GM12878 (cell line): Measurements from ENCODE around the gene WDFY1. TPM values are rescaled to one million over a fixed set of nuclear protein-coding genes. Genes with fewer than 3 reads are reported as not detected.

Experiments used
- ATAC-seq: fragments of 200-7000 bp; cut with Tn5 transposase; 3 replicates; pipeline ENCODE4 v1.9.1; 2020; ENCODE audit warnings: mild to moderate bottlenecking, moderate library complexity
- BruUV-seq: library from RNA; stranded (reverse); fragments of 400-500 nt; replicated peaks from 2 replicates; lab custom pipeline; 2021; lab: Mats Ljungman, UMichigan
- CTCF ChIA-PET: fragments of 300-600 bp; sonication (Branson Sonifier 250); formaldehyde crosslinking; extraction: SDS; loops from one replicate; lab custom pipeline; 2021; ENCODE audit warnings: inconsistent platforms; lab: Yijun Ruan, JAX
- POLR2A ChIA-PET: fragments of 350-600 bp; formaldehyde crosslinking; extraction: SDS; loops from one replicate; lab custom pipeline; 2021; ENCODE audit warnings: inconsistent platforms; lab: Charles Lee
- RAD21 ChIA-PET: fragments of 300-600 bp; sonication (Branson Sonifier 250); formaldehyde crosslinking; loops from one replicate; lab custom pipeline; 2023; ENCODE audit warnings: antibody characterized with exemption; ENCODE audit not compliant: unreplicated experiment; lab: Charles Lee
- SMC1A ChIA-PET: fragments of 300-600 bp; sonication (Branson Sonifier 250); formaldehyde crosslinking; loops from one replicate; lab custom pipeline; 2023; ENCODE audit not compliant: unreplicated experiment, uncharacterized antibody; lab: Charles Lee
- DNase-seq: peaks from one replicate; pipeline ENCODE4 v3.0.0-alpha.2; 2011; ENCODE audit warnings: low read depth, low spot score
- FAIRE-seq: peaks from 3 replicates; lab custom pipeline; 2011; peaks lifted over from hg19 to GRCh38; lab: Jason Lieb, UNC
- H2AFZ ChIP-seq: 2 replicates; pipeline ENCODE4 v1.6.0; 2011; ENCODE audit warnings: low read depth, low read length, control low read depth; ENCODE audit not compliant: control insufficient read depth
- H3K27ac ChIP-seq: 2 replicates; pipeline ENCODE4 v1.5.1; 2011; ENCODE audit warnings: control low read depth; ENCODE audit not compliant: control insufficient read depth, insufficient read depth
- H3K27me3 ChIP-seq, 2 experiments: replicated peaks in 1 of 2; 2 replicates each; pipeline versions ENCODE4 v1.6.0 to v1.6.1; 2011; ENCODE audit warnings: low read length in 1 of 2; ENCODE audit not compliant: control insufficient read depth in 2 of 2, insufficient read depth in 2 of 2
- H3K36me3 ChIP-seq, 2 experiments: 2 replicates each; pipeline ENCODE4 v1.5.1; 2011; ENCODE audit warnings: low read length in 1 of 2; ENCODE audit not compliant: control insufficient read depth in 2 of 2, insufficient read depth in 2 of 2
- H3K4me1 ChIP-seq: 2 replicates; pipeline ENCODE4 v1.6.1; 2011; ENCODE audit warnings: mild to moderate bottlenecking, low read length, moderate library complexity, mixed read lengths; ENCODE audit not compliant: control insufficient read depth, insufficient read depth
- H3K4me2 ChIP-seq: 2 replicates; pipeline ENCODE4 v1.6.0; 2011; ENCODE audit warnings: control low read depth; ENCODE audit not compliant: control insufficient read depth, insufficient read depth
- H3K4me3 ChIP-seq: fragments of 200-600 bp; sonication (generic); 2 replicates; pipeline ENCODE4 v1.5.1; 2016
- H3K79me2 ChIP-seq: 2 replicates; pipeline ENCODE4 v1.6.0; 2011; ENCODE audit warnings: low read length; ENCODE audit not compliant: control insufficient read depth, insufficient read depth
- H3K9ac ChIP-seq: 2 replicates; pipeline ENCODE4 v1.8.0; 2011; ENCODE audit warnings: low read length, control low read depth, mixed read lengths; ENCODE audit not compliant: control insufficient read depth, insufficient read depth
- H3K9me3 ChIP-seq: replicated peaks from 3 replicates; pipeline ENCODE4 v1.5.1; 2011; ENCODE audit warnings: mild to moderate bottlenecking, low read length; ENCODE audit not compliant: control insufficient read depth, insufficient read depth
- H4K20me1 ChIP-seq: 2 replicates; pipeline ENCODE4 v1.6.0; 2011; ENCODE audit not compliant: control insufficient read depth, insufficient read depth
- BRCA1 ChIP-seq: IDR thresholded peaks from 2 replicates; pipeline ENCODE4 v1.6.1; 2011; ENCODE audit warnings: low read depth, low read length, improper control_type of control experiment
- CREM ChIP-seq: IDR thresholded peaks from 2 replicates; pipeline ENCODE4 v1.6.1; 2014; ENCODE audit warnings: antibody characterized with exemption, low read depth
- EED ChIP-seq: sonication (generic); IDR thresholded peaks from 2 replicates; pipeline ENCODE4 v1.6.1; 2016; ENCODE audit warnings: antibody characterized with exemption, low read depth
- IRF4 ChIP-seq: IDR thresholded peaks from 2 replicates; pipeline ENCODE4 v1.6.1; 2011; ENCODE audit warnings: low read depth, low read length
- RAD51 ChIP-seq: fragments of 450-650 bp; IDR thresholded peaks from 2 replicates; pipeline ENCODE4 v1.6.1; 2016; ENCODE audit warnings: moderate library complexity, mild to moderate bottlenecking, inconsistent platforms
- RBBP5 ChIP-seq: fragments of 200-600 bp; sonication (generic); conservative IDR thresholded peaks from 2 replicates; pipeline ENCODE4 v1.6.1; 2016
- SMAD5 ChIP-seq: IDR thresholded peaks from 2 replicates; pipeline ENCODE4 v1.6.1; 2016; ENCODE audit warnings: antibody characterized with exemption, low read depth
- SPI1 ChIP-seq: IDR thresholded peaks from 2 replicates; pipeline ENCODE4 v1.6.1; 2011; ENCODE audit warnings: low read depth, mild to moderate bottlenecking, low read length, moderate library complexity, borderline replicate concordance; ENCODE audit not compliant: insufficient read depth
- TARDBP ChIP-seq: IDR thresholded peaks from 2 replicates; pipeline ENCODE4 v1.6.1; 2016; ENCODE audit warnings: borderline replicate concordance
- USF1 ChIP-seq: IDR thresholded peaks from 2 replicates; pipeline ENCODE4 v1.6.1; 2011; ENCODE audit warnings: borderline replicate concordance, low read depth, mild to moderate bottlenecking, moderate library complexity, mixed read lengths, low read length; ENCODE audit not compliant: insufficient read depth; ENCODE audit errors: extremely low read length
- YBX1 ChIP-seq: fragments of 450-650 bp; IDR thresholded peaks from 2 replicates; pipeline ENCODE4 v1.6.1; 2016; ENCODE audit warnings: antibody characterized with exemption
- WGBS: methylation state at CpG from one replicate; pipeline ENCODE4 v1.1.6; 2016; ENCODE audit warnings: low lambda C conversion rate; ENCODE audit not compliant: insufficient replicate concordance, insufficient coverage; ENCODE audit errors: missing lambda C conversion rate; 5-methylcytosine and 5-hydroxymethylcytosine counted together
- in situ Hi-C: fragments of 300-500 bp; cut with MboI; formaldehyde crosslinking; loops from 9 replicates; pipeline ENCODE4 v1.14.3; 2018; ENCODE audit warnings: mixed read lengths
- intact Hi-C: fragments of 100-400 bp; cut with micrococcal nuclease; formaldehyde crosslinking; loops from one replicate; pipeline ENCODE4 v1.14.2; 2022; ENCODE audit not compliant: unreplicated experiment
- polyA plus RNA-seq, 11 experiments: library from polyadenylated mRNA; depleted of rRNA in 4 of 11; unstranded in 6 of 11; stranded (reverse) in 5 of 11; fragments of >200 nt; fragmentation: Nextera tagmentation in 4 of 11; fragmentation: Illumina TruSeq in 1 of 11; extraction: Ambion mirVana in 4 of 11; extraction: Trizol in 1 of 11; gene quantifications; 1 replicate in 1 of 11; 2 replicates in 10 of 11; pipeline versions ENCODE4 v1.2.1 to v1.2.3, GENCODE V29; 2011 to 2016; ENCODE audit warnings: inconsistent platforms in 2 of 11, missing spikeins in 2 of 11, low read depth in 1 of 11
- total RNA-seq, 4 experiments: library from RNA; depleted of rRNA in 3 of 4; stranded (reverse); fragments of >200 nt in 3 of 4; fragmentation: Illumina TruSeq in 1 of 4; extraction: Trizol in 1 of 4; gene quantifications; 2 replicates each; pipeline versions ENCODE4 v1.2.1 to v1.2.3, GENCODE V29; 2013 to 2021

WDFY1 gene
- total and polyA plus RNA-seq, 10 of the 15 experiments (the other 5 are each of a cell fraction or from before 2014, with no cell fraction given) = 2.9 to 28.1 (median 13.1) TPM

- 52% methylated on average over 4 of the region's 4 CpGs for WGBS
- no TSS peak for BruUV-seq
Measured at GRCh38 chr2:223978451-223978850, 33.3 kb upstream of the WDFY1 start.

GRCh38 chr2:223976635-223977226 is 31.6 kb upstream of the WDFY1 start:
- Histone ChIP-seq H3K27me3 (no peaks in the 10 kb centered on the region), H2AFZ (no peak overlapping the region), H4K20me1 (no peaks in the 10 kb centered on the region), H3K9me3 (no peaks in the 10 kb centered on the region), H3K4me2 (no peak overlapping the region), H3K9ac (no peak overlapping the region), H3K27ac (no peak overlapping the region), H3K4me3 (no peak overlapping the region), H3K79me2 (no peaks in the 10 kb centered on the region), H3K4me1 (no peaks in the 10 kb centered on the region), H3K36me3 (no peaks in the 10 kb centered on the region)
- intact Hi-C loops (loop anchor here (10.0 kb wide), 2 partner anchors 668 to 798 kb away; no protein-coding TSS in a partner anchor), in situ Hi-C loops (loop anchor here (25.0 kb wide), 1 partner anchor 661 kb away; no protein-coding TSS in a partner anchor)
- SMC1A ChIA-PET = no interaction called here
- DNase-seq (no peak), FAIRE-seq (no peak), ATAC-seq (no peak; the same call in 2 of the 3 replicates)
- WGBS = 16% methylated on average over 3 of the region's 3 CpGs
- BruUV-seq = no TSS peak
- POLR2A ChIA-PET = no interaction called here
- TF ChIP-seq SMAD5 (no peak), RAD51 (no peak), EED (no peak), SPI1 (no peak), CREM (no peak), RBBP5 (no peak)
- RAD21 ChIA-PET = interaction anchor here (1.0 to 1.2 kb wide), 2 partner anchors 9 to 307 kb away, joined by 3 read pairs; no protein-coding TSS in a partner anchor
- CTCF ChIA-PET = interaction anchor here (1.7 to 11.9 kb wide), 2 partner anchors 10 to 16 kb away, joined by 9 to 149 read pairs; no protein-coding TSS in a partner anchor

More at GRCh38 chr2:223978451-223978850, 33.3 kb upstream of the WDFY1 start:
- ATAC-seq = no peak
- Histone ChIP-seq H3K9ac (no peak overlapping the region), H3K27ac (no peak overlapping the region), H3K27me3 (no peaks in the 10 kb centered on the region), H3K36me3 (no peaks in the 10 kb centered on the region), H4K20me1 (no peaks in the 10 kb centered on the region), H3K9me3 (no peaks in the 10 kb centered on the region), H3K4me2 (no peak overlapping the region), H3K79me2 (no peaks in the 10 kb centered on the region), H3K4me1 (no peaks in the 10 kb centered on the region), H2AFZ (no peak overlapping the region), H3K4me3 (no peak overlapping the region)
- ChIA-PET POLR2A (no interaction called here), CTCF (interaction anchor here (1.0 to 11.9 kb wide), 6 partner anchors 8 to 306 kb away, joined by 3 to 149 read pairs (median 7); no protein-coding TSS in a partner anchor), RAD21 (interaction anchor here (1.0 to 2.9 kb wide), 2 partner anchors 8 to 15 kb away, joined by 3 to 9 read pairs; no protein-coding TSS in a partner anchor), SMC1A (interaction anchor here (0.5 kb wide), 1 partner anchor 1416 kb away, joined by 3 read pairs; no protein-coding TSS in a partner anchor)
- no peak for TF ChIP-seq TARDBP
- no peak for TF ChIP-seq BRCA1
- TF ChIP-seq IRF4 = no peak
- TF ChIP-seq YBX1 = no peak
- no peak for TF ChIP-seq USF1
- DNase-seq = no peak
- intact Hi-C loops (loop anchor here (10.0 kb wide), 2 partner anchors 666 to 796 kb away; no protein-coding TSS in a partner anchor), in situ Hi-C loops (loop anchor here (25.0 kb wide), 1 partner anchor 659 kb away; no protein-coding TSS in a partner anchor)
- FAIRE-seq = no peak
